ENCODE data around the gene RHOBTB1. TPM values are rescaled to one million over a fixed set of nuclear protein-coding genes. Genes with fewer than 3 reads are reported as not detected.

Gene RHOBTB1
- total RNA-seq, 1 donor from 2014 or later, result 0.24 TPM

GRCh38 chr10:60913071-60913470 is 30.9 kb downstream of the RHOBTB1 start:
- intact Hi-C loops (cut with micrococcal nuclease), result no loop called here
- Mint-ChIP-seq H3K36me3 (ENCODE audit: low read depth) (no peaks in the 10 kb centered on the region), H3K27ac (no peak overlapping the region), H3K4me3 (no peak overlapping the region), H3K9me3 (peaks cover 5% of the 10 kb centered on the region), H3K27me3 (peaks cover 2% of the 10 kb centered on the region), H3K4me1 (peaks cover 14% of the 10 kb centered on the region)
- TF ChIP-seq CTCF (IDR thresholded peaks at IDR 0.05), result no peak
- DNase-seq (no peak), ATAC-seq (ENCODE audit: low read depth) (no peak)
- ChIA-PET POLR2A (no interaction called here), CTCF (no interaction called here)

- no peak for ATAC-seq (ENCODE audit: low read depth)
Observed at GRCh38 chr10:60911715-60912114, 32.3 kb downstream of the RHOBTB1 start.

GRCh38 chr10:60911216-60911615 is 32.8 kb downstream of the RHOBTB1 start:
- no peaks in the 10 kb centered on the region for H3K27me3 Mint-ChIP-seq
- ATAC-seq (ENCODE audit: low read depth) (no peak), DNase-seq (no peak)
- ChIA-PET POLR2A (no interaction called here), CTCF (no interaction called here)
- TF ChIP-seq CTCF (IDR thresholded peaks at IDR 0.05), result no peak
- peaks cover 4% of the 10 kb centered on the region for H3K9me3 Mint-ChIP-seq
- intact Hi-C loops (cut with micrococcal nuclease), result no loop called here
- H3K4me3 Mint-ChIP-seq, result no peak overlapping the region
- H3K27ac Mint-ChIP-seq, result no peak overlapping the region
- H3K36me3 Mint-ChIP-seq (ENCODE audit: low read depth), result no peaks in the 10 kb centered on the region
- peaks cover 14% of the 10 kb centered on the region for H3K4me1 Mint-ChIP-seq

More at GRCh38 chr10:60911715-60912114, 32.3 kb downstream of the RHOBTB1 start:
- Mint-ChIP-seq H3K27ac (no peak overlapping the region), H3K4me1 (peaks cover 14% of the 10 kb centered on the region), H3K36me3 (ENCODE audit: low read depth) (no peaks in the 10 kb centered on the region), H3K4me3 (no peak overlapping the region), H3K9me3 (peaks cover 3% of the 10 kb centered on the region), H3K27me3 (no peaks in the 10 kb centered on the region)
- no peak for TF ChIP-seq CTCF (IDR thresholded peaks at IDR 0.05)
- ChIA-PET POLR2A (no interaction called here), CTCF (no interaction called here)
- no peak for DNase-seq
- intact Hi-C loops (cut with micrococcal nuclease), result no loop called here

GRCh38 chr10:60910543-60910942 is 33.4 kb downstream of the RHOBTB1 start:
- ATAC-seq (ENCODE audit: low read depth) (no peak), DNase-seq (no peak)
- H3K27me3 Mint-ChIP-seq, result no peaks in the 10 kb centered on the region
- no peaks in the 10 kb centered on the region for H3K36me3 Mint-ChIP-seq (ENCODE audit: low read depth)
- H3K4me3 Mint-ChIP-seq, result no peak overlapping the region
- ChIA-PET CTCF (no interaction called here), POLR2A (no interaction called here)
- H3K9me3 Mint-ChIP-seq, result peaks cover 6% of the 10 kb centered on the region
- peaks cover 14% of the 10 kb centered on the region for H3K4me1 Mint-ChIP-seq
- no peak overlapping the region for H3K27ac Mint-ChIP-seq
- intact Hi-C loops (cut with micrococcal nuclease), result no loop called here
- no peak for TF ChIP-seq CTCF (IDR thresholded peaks at IDR 0.05)

- Mint-ChIP-seq H3K27me3 (no peaks in the 10 kb centered on the region), H3K4me3 (no peak overlapping the region), H3K9me3 (peaks cover 6% of the 10 kb centered on the region), H3K36me3 (ENCODE audit: low read depth) (no peaks in the 10 kb centered on the region), H3K4me1 (peaks cover 14% of the 10 kb centered on the region), H3K27ac (no peak overlapping the region)
- intact Hi-C loops (cut with micrococcal nuclease), result no loop called here
- DNase-seq (no peak), ATAC-seq (ENCODE audit: low read depth) (no peak)
- CTCF ChIA-PET, result no interaction called here
- no peak for TF ChIP-seq CTCF (IDR thresholded peaks at IDR 0.05)
- POLR2A ChIA-PET, result no interaction called here
Observed at GRCh38 chr10:60908896-60909295, 35.1 kb downstream of the RHOBTB1 start.

All from activated B cell treated with CpG ODN at 0.5 μM for 24 hours (primary cell).